Inflammatory macrophage treated with lipopolysaccharide for 1 hour (primary cell): ENCODE data around the gene ITGAE.

Experiments used
- DNase-seq, 2 donors: peaks; one replicate each; pipeline ENCODE4 v3.0.0-alpha.2; 2020 to 2022

The ITGAE gene

DNA sequence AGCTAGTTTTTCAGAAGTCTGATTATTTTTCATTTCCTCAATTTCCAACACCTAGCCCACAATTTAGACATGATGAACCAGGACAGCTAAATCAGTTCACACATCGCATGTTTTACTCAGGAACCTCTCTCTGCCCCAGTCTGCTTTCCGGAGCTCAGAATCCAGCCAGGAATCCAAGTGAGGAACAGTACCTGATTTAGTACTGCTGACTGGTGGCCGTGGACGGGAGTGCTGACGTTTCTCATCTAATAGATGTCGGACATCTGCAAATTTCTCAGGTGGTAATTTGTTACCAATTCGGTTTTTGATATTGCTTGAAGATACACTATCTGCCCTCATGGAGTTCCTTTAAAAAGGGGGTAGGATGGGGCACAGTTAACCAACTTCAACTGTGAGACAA is 14.9 kb upstream of the ITGAE start:
- DNase-seq, result no peak

DNA sequence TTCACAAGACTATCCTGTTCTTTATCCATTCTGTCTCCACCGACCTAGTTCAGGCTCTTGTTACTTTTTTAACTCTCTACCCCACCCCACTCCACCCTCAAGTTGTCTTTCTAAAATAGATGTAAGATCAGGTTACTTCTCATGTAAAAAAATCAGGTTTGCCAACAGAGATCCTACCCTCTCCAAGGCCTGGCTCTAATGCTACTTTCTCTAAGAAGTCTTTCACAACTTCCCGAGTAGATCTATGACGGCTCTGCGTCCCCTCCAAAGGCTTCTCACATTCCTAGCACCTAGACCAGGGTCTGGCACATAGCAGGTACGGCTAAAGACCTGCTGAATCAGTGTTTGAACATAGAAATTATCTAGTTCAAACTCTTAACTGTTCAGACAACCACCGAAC is 14.1 kb upstream of the ITGAE start:
- DNase-seq, result no peak

DNA sequence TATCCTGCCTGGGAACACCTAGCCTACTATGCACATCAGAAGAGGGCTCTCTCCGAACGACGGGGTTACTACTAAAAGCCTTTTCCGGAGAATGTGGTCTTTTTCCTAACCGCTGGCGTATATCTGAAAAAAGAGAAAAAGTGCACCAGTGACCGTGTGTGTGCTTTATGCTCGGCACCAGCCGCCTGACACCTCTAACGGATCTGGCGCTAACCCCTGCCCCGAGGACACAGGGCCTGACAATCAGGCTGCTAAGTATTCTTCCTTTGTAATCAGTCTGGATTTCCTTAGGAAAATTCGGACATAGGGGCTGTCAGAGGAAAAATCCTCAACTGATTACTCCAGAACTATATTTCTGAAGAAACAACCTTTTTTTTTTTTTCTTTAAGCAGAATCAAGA is 13.4 kb upstream of the ITGAE start:
- DNase-seq, result no peak

DNA sequence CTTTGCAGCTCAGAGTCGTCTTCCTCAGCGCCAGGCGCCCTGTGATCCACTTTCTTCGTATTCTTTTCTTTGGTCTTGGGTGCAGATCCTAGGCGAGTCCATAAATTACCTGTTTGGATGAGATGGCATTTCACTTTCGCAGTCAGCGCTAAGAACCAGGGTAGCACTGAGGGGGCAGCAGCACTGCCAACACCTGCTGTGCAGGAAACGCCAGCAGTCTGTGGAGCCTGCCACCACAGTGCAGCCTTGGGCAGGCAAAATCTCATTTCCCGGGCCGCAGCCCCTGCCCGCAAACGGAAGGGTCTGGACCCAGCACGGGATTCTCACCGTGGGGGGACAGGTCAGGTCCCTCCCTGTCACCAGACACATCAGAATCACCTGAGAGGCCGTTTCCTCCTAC is 12.2 kb upstream of the ITGAE start:
- no peak for DNase-seq

DNA sequence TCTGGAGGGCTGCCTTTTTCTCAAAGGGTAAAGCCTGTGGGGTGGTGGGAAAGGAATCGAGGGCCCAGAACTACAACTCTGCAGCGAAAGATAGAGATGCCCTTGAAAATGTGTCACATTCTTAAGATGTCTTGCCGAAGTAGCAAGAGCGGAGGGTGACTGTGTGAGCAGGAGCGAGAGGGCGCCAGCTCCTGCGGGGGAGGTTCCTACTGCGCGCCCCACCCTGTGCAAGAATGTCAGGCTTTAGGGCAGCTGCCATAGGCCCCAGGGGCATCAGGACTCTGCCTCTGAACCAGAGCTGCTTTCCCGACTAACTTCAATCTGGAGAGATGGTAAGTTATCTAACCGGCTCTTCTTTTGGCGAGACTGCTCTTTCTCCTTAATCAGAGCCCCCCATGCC is 11.8 kb upstream of the ITGAE start:
- no peak for DNase-seq

DNA sequence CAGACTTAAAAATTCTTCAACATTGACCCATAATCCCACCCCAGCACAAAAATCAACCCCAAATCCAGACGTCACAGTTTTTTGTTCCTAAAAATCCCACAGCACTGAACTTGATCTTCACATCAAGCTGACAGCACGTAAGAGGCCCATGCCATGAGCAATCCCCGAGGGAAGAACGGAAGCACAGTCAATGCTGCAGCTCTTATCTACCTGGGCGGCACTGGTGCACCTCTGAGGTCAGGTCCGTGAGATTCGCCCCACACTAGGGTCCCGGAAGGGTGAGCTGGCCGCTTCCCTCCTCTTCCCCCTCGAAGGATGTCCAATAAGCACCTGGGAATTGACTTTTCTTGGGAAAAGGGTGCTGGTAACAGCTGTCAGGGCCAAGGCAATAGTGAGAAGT is 11.3 kb upstream of the ITGAE start:
- no peak for DNase-seq

DNA sequence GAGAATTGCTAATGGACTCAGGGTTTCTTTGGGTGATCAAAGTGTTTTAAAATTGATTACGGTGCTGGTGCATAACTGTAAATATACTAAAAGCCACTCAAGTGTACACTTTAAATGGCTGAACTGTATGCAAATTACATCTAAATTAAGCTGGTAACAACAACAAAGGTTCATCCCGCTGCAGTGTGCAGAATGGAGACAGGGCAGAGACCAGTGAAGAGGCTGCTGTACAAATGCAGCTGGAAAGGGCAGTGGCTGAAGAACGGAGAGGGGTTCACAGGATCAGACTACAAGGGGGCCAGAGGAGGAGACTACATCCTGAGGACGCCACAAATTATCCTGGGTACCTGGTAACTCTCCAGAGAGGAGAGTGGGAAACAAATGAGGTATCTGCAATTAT is 9.0 kb upstream of the ITGAE start:
- DNase-seq, result no peak

DNA sequence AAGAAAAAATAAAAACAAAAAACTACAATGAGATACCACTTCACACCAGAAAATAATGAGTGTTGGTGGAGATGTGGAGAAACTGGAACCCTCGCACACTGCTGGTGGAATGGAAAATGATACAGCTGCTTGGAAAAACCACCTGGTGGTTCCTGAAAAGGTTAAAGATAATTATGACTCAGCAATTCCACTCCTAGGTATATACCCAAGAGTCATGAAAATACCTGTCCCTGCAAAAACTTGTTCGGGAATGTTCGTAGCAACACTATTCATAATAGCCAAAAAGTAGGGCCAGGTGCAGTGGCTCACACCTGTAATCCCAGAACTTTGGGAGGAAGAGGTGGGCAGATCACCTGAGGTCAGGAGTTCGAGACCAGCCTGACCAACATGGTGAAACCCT is 8.1 kb upstream of the ITGAE start:
- DNase-seq, result no peak

DNA sequence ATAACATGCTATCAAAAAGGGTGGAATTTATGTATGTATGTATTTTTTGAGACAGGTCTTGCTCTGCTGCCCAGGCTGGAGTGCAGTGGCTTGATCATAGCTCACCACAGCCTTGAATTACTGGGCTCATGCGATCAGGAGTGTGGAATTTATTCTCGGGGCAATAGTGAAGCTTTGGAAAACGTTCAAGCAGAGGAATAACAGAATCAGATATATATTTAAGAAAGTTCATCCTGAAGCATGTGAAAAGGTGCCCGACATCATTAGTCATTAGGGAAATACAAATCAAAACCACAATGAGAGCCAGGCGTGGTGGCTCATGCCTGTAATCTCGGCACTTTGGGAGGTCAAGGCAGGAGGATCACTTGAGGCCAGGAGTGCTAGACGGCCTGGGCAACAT is 7.7 kb upstream of the ITGAE start:
- DNase-seq, result no peak

DNA sequence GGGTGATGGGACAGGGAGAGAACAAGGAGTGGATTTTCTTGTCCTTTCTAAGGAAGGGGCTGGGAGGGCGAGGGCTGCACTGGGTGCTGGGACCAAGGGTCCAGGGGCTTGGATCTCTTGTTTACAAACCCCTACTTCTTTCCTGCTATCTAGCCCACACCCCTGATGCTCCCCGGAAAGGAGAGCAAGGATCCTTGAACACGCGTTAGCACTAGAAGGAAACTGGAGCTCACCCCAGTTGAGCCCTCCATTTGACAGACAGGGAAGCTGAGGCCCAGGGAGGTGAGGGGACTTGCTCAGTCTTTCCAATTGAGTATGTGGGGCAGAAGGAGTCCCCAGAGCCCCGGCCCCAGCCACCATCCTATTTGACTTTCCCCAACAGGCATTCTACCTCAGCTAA is 4.6 kb upstream of the ITGAE start:
- DNase-seq, result no peak

DNA sequence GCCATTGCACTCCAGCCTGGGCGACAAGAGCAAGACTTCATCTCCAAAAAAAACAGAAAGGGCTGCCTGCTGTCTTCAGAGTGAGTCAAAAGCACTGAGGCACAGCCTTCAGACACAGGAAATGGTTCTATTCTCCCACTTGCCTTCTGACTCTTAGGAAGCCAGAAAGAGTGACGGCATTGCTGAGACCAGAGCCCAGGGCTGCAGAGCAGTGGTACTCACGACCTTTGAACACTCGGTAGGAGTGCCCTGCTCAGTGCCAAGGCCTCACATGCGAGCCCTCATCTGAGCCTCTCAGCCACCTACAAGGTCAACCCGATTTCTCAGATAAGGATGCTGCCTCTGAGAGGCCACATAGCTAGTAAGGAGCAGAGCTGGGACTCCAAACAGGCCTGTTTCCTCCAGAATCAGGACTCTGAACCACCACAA is 3.5 kb upstream of the ITGAE start:
- DNase-seq, result peak in 1 of 2 donors; percentile 37

DNA sequence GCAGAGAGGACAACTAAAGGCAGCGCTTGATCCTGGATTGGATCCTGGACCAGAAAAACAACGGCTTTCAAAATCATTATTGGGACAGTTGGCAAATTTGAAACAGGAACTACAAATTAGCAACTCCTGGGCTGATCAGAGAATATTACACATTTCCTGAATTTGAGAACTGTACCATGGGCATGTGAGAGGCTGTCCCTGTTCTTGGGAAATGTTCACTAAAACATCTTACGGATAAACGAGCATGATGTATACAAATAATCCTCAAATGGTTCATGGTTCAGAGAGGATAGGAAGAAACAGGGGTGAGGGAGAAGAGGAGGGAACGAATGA is 2.3 kb upstream of the ITGAE start:
- DNase-seq, result peak; percentile 70 to 79

DNA sequence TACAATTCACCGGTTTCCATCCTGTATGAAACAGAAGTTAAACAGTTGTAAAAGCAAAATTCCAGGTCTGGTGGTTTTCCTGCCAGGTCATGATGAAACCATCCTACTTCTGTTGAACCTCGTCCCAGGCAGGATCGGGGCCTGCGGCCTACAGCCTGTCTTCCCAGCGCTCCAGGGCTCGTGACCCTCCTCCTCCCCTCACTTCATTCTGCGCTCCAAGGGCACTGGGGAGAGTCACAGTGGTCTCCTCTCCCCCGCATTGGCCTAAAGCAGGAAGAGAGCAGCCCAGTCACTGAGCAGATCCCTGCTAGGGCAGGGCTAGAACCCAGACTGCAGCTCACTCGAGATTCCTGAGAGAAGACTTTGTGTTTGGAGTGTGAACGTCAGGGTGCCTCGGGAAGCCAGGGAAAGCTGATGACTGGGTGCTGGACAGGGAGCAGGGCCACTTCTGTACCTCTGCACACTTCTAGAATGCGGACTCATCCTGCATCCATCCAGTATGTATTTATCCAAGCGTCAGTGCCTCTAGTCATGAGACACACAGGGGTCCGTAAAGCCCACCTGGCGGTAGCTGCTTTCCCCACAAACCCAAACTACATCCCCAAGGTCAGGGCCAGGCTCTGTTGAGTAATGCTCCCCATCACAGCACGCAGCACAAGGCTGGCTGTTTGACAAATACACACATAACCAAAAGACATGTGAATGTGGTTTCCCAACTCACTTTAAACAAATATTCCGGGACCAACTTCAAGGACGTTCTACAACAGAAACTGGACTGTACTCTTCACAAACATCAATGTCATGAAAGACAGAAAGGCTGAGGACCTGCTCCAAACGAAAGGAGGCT is 1.7 kb upstream of the ITGAE start:
- DNase-seq, result peak; percentile 53 to 63

DNA sequence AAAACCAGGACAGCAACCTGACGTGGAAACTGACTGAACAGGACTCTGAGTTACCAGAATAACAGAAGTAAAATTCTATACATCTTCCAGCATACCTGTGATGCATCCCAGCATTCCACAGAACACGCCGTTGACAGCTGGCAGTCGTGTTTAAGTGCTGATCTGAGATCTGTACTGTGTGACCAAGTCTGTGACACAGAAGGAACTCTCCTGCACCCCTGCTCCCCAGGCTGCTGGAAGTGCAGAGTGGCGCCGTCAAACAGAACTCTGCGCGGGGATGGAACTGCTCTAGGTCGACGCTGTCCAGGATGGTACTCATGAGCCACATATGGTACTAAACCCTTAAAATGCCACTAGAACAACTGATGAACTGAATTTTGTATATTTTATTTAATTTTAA is 804 bp upstream of the ITGAE start:
- no peak for DNase-seq

DNA sequence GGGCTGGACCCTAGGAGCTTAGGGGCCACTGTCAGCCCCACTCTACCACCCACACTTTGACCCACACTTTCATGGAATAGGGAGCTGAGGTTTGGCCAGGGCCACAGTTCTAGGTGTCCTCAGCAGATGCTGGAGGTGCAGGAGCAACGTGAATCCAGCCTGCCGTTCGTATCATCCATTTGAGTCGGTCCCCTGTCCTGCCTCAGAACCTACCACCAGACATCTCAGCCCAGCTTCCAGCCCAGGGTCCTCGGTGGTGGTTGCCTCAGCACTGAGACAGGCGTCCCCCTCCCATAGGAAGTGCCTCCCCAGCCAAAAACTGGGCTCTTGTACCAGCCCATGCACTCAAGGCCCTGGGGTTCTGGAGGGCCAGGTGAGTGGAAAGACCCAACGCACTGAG is 359 bp upstream of the ITGAE start:
- DNase-seq, result no peak

DNA sequence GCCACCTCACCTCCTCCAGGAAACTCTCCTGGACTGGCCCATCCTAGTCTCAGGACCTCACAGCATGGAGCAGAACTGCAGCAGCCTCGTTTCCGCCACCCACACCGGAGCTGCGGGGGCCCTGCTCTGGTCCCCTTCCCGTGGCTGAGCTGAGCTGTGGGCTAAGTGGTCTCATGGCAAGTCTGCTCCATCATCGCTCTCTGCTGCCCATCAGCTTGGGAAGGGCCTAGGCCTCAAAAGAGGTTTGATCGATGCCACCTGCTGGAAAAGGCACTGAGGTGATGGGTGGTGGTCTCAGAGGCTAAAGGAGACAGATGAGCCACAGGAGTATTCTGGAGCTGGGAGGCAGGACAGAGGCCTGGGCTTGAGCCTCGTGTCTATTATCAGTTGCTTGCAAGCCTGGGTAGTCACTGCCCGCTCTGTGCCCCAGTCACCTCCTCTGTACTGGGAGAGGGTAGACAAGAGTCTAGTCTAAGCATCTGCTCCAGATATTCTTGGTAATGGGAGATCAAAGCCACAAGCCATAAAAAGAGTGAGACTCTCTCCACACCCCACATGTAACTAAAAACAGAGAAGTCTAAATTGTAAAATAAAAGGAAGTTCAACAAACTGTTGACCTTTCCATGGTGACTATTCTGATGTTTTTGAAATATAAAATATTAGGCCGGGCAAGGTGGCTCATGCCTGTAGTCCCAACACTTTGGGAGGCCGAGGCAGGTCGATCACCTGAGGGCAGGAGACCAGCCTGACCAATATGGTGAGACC is 1.6 kb downstream of the ITGAE start:
- DNase-seq, result peak in 1 of 2 donors; percentile 22

DNA sequence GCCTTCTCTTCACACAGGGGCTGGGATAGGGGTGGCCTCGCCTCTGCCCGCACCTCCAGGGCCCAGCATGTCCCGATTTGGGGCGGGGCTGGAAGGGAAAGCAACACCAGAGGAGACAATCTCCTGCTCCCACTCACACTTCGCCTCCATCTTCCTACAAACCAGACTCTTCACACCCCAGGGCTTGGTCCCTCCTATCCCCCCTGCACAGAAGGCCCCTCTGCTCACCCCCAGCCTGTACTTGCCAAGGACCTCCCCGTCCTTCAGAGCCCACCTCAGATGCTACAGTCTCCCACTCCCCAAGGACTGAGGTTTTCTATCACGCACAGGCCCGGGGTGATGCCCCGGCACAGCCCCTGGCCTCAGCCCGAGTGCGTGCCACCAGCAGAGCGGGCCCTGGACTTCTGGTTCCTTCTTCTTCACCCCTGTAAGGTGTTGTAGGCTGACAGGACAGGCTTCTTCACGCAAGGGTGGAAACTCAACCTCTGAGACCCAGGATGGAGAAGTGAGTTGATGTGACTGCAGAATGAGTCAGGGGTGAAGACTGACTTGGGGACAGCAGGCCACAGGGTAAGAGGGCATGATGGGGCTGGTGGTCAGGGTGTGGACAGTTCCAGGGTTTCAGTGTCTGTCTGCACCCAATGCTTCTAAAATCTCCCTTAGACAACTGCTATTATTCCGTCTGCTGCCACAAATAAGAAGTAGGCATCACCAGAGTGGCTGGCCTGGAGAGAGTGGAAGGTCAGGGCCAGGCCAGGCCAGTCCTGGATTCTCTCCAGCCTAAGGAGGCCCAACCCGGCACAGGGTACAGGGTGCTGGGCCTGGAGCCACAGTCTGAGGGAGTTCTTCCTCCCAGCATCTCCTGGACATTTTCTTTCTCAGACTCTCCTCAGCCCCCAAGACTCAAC is 2.5 kb downstream of the ITGAE start:
- peak; percentile 57 to 65 for DNase-seq

DNA sequence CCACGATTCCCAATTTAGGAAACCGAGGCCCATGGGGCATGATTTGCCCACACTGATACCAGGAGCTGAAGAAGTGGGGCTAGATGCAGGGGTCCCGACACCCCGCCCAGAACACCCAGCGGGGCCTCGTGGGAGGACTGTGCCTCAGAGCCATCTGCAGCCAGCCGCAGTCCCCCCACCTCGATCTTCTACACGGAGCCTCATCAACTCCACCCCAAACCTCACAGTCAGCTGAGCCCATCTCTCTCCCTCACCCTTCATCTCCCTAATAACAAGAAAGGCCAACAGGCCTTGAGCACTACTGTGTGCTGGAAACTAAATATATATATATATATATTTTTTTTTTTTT is 4.2 kb downstream of the ITGAE start:
- DNase-seq, result no peak

DNA sequence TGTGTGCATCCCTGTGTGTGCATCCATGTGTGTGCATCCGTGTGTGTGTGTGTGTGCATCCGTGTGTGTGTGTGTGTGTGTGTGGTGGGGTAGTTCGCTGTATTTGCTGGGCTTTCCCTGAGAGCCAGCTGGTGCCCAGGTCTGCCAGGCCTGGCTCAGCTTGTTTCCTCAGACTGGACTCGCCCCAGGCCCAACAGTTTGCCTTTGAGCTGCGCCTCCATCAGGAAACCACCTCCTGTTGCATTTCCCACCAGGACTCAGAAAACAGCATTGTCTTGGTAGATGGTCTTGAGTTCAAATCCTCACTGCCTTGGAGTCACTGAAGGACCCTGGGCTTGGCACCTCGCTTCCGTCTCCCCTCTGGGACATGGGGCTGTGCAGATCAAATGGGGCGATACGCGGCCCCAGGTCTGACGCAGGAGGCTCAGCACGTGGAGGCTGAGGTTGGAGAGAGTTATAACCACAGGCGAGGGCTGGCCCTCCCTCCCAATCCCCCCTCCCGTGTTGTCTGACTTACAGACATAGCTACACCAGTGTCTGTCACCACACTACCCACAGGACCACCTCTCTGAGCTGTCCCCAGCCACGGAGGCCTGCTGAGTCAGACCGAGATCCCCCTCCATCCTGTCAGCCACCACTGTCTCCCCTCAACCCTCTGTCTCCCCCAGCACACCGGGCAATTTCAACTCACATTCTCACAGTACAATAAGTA is 4.7 kb downstream of the ITGAE start:
- no peak for DNase-seq

DNA sequence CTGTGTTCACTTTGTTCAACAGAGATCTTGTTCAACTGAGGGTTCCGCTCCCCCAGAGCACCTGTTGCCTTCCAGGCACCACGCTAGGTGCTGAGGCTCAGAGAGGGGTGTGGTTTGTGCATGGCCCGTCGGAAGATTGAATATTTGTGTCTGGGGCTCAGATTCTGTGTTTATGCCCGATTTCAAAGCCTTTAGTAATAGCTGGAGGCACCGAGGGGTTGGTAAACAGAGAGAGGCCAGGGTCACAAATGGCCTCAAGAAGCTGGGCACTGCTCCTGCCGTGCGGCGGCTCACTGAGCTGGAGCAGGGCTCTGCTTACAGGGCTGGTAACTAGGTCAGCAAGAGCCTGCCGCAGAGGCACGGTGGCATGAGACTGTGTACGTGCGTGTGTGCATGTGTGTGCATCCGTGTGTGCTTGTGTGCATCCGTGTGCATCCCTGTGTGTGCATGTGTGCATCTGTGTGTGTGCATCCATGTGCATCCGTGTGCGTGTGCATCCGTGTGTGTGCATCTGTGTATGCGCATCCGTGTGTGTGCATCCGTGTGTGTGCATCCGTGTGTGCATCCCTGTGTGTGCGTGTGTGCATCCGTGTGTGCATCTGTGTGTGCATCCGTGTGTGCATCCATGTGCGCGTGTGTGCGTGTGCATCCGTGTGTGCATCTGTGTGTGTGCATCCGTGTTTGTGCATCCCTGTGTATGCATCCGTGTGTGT is 5.4 kb downstream of the ITGAE start:
- no peak for DNase-seq

DNA sequence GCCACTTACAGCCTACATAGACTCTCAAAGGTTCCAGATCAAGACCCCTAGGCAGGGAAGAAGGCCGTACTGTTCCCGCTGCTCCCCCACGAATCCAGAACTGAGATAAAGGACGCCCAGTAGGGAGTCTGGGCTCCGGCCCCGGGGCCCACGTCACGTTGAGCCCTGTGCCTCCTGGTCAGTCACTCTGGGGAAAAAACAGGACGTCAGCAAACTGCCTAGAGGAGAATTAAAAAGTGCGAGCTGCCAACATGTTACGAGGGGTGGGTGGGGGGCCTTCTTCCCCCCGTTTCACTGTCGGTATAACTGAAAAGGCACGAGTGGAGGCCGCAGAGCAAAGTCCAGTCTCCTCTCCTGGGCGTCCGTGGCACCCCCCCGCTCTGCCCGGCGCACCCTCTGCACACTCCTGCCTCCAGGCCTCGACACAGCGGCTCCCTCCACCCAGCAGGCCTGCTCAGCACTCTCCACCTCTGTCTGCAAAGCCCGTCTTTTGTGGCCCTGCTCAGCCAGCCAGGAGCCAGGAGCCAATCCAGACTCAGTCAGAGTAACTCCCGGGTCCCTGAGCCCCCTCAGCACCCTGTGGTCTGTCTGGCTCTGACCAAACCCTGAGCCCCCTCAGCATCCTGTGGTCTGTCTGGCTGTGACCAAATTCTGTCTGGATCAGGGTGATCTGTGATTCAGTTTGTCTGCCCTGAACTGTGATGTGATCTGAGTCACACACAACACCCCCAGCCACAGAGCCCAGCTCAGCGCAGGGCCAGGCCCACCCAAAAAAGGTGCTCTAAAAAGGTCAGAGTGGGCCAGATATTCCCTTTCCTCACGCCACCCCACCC is 6.2 kb downstream of the ITGAE start:
- no peak for DNase-seq
